A549 (cell line): ENCODE data around the gene PTHLH.

Experiments
- POLR2A ChIP-seq: IDR thresholded peaks from 2 replicates; pipeline ENCODE4 v1.6.1; 2012; ENCODE audit warnings: mild to moderate bottlenecking, low read length
- SMC3 ChIP-seq: fragments of >200 bp; sonication (Bioruptor Twin); formaldehyde crosslinking; IDR thresholded peaks from 3 replicates; pipeline ENCODE4 v1.6.1; 2018; ENCODE audit warnings: inconsistent platforms
- ZSCAN20 ChIP-seq: fragments of 250-450 bp; sonication (Bioruptor Pico); IDR thresholded peaks from 2 replicates; pipeline ENCODE4 v1.8.0; 2022; ENCODE audit warnings: mild to moderate bottlenecking, moderate library complexity

DNA sequence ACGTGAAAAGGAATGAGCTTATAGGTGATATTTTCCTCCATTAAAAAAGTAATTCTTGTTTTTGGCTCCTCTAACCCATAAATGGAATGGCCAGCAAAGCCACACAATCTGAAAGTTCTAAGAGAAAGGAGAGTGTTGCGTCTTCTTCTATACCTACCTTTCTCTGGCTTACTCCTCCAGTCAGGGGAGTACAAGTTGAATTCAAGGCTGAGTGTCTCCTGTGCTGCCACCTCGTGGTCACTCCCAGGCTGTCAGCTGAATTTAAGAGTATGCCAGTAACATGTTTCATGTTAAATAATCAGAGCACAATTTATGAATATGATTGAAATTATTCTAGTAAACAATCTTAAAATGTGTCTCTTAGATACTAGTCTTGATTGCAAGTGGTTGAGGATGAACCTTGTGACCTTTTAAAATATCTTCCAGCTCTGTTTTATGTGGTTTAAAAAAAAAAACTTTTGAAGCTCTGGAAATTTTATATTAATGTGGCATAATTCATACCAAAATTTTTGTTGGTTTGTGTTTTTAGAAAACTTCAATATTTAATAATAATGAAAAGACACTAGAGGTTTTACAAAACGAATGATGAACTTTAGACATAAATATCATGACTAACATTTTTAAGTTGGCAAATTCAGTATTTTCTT lies 31.7 kb downstream of the PTHLH start:
- TF ChIP-seq ZSCAN20 (no peak), POLR2A (no peak), SMC3 (peak; percentile 87)
